Body of pancreas (tissue), 4 donors: Measurements from ENCODE around the gene PLA2G2F.

Experiments
- CTCF ChIP-seq, 7 experiments: fragments of 450-650 bp in 4 of 7; fragments of 200-600 bp in 3 of 7; sonication (generic) in 3 of 7; IDR thresholded peaks; one replicate each; pipeline ENCODE4 v1.5.1; 2016 to 2019; ENCODE audit warnings: antibody characterized with exemption in 7 of 7
- POLR2A ChIP-seq, 3 donors: fragments of 450-650 bp; IDR thresholded peaks; one replicate each; pipeline ENCODE4 v1.6.1; 2016; ENCODE audit warnings: antibody characterized with exemption in 3 of 3, mild to moderate bottlenecking in 2 of 3

- TF ChIP-seq CTCF (IDR thresholded peaks at IDR 0.05): no peak
- TF ChIP-seq POLR2A (IDR thresholded peaks at IDR 0.05): no peak
These were observed 40.4 kb downstream of the PLA2G2F start for GRCh38 chr1:20179371-20180128.
